ENCODE measurements around the gene DRAM2.

DNA sequence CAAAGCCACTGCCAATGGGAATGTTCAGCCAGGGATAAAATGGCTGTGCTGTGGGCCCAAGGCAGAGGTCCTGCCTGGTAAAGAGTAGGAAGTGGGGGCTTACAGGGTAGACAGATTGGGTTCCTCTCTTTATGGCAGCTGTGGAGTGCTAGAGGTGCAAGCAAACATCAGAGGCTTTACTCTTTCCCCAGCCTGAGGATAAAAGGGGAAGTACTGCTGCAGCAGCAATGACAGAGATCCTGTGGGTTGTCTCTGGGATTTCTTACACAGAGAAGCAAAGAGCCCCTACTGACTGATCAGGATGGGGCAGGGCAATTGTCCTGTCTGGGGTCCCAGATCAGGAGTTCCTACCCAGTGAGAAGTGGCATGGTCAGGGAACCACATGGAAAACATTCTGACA lies 54.2 kb downstream of the DRAM2 start:
- TF ChIP-seq, protein P1, sequence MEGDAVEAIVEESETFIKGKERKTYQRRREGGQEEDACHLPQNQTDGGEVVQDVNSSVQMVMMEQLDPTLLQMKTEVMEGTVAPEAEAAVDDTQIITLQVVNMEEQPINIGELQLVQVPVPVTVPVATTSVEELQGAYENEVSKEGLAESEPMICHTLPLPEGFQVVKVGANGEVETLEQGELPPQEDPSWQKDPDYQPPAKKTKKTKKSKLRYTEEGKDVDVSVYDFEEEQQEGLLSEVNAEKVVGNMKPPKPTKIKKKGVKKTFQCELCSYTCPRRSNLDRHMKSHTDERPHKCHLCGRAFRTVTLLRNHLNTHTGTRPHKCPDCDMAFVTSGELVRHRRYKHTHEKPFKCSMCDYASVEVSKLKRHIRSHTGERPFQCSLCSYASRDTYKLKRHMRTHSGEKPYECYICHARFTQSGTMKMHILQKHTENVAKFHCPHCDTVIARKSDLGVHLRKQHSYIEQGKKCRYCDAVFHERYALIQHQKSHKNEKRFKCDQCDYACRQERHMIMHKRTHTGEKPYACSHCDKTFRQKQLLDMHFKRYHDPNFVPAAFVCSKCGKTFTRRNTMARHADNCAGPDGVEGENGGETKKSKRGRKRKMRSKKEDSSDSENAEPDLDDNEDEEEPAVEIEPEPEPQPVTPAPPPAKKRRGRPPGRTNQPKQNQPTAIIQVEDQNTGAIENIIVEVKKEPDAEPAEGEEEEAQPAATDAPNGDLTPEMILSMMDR (IDR thresholded peaks at IDR 0.05), result no peak
- TF ChIP-seq POLR2A (IDR thresholded peaks at IDR 0.05), result no peak
- TF ChIP-seq EP300 (IDR thresholded peaks at IDR 0.05), result no peak

Measured in tibial nerve (tissue), 4 donors.